ENCODE measurements around the gene RNF10. TPM values are rescaled to one million over a fixed set of nuclear protein-coding genes. Genes with fewer than 3 reads are reported as not detected.
A peak's percentile ranks its signal among the peaks of the same experiment; 100 is the strongest.
"Not testable (repeated sequence)": the region's sequence is repeated elsewhere in the genome, so short reads cannot be mapped to it uniquely, and the experiment has no call there.

Gene RNF10
- total RNA-seq (2012; rRNA removed) = 97.2 and 108 TPM in 2 replicates

DNA sequence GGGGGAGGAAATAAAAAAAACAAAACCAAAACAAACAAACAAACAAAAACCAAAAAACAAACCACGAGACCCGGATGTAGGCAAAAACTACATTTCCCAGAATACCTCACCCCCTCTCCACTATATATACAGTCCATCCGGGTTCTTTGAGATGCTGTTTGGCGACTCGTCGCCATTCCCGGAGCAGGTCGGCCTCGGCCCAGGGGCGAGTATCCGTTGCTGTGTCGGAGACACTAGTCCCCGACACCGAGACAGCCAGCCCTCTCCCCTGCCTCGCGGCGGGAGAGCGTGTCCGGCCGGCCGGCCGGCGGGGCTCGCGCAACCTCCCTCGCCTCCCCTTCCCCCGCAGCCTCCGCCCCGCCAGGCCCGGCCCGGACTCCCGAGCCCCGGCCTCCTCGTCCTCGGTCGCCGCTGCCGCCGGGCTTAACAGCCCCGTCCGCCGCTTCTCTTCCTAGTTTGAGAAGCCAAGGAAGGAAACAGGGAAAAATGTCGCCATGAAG is at the start of gene RNF10:
RNF10 (plus strand) TSS at position 154 of the 500 bp plus-strand sequence. CDS start 456 bp downstream, outside the sequence.
- Histone ChIP-seq H3K4me2 (ENCODE audit: low read length) (peak within 1 kb of the TSS; percentile 84), H3K4me3 (ENCODE audit: low read length) (peak within 1 kb of the TSS; percentile 90), H3K4me1 (ENCODE audit: control insufficient read depth, insufficient read depth, low read length) (peaks cover 47% of the 10 kb centered on the region), H3K9ac (ENCODE audit: low read depth, low read length) (peak within 1 kb of the TSS; percentile 96), H3K36me3 (ENCODE audit: insufficient read depth, low read length) (peaks cover 17% of the 10 kb centered on the region), H3K9me3 (replicated peaks; ENCODE audit: low read length) (no peaks in the 10 kb centered on the region), H3K27me3 (ENCODE audit: control insufficient read depth, insufficient read depth, low read length) (no peaks in the 10 kb centered on the region)

DNA sequence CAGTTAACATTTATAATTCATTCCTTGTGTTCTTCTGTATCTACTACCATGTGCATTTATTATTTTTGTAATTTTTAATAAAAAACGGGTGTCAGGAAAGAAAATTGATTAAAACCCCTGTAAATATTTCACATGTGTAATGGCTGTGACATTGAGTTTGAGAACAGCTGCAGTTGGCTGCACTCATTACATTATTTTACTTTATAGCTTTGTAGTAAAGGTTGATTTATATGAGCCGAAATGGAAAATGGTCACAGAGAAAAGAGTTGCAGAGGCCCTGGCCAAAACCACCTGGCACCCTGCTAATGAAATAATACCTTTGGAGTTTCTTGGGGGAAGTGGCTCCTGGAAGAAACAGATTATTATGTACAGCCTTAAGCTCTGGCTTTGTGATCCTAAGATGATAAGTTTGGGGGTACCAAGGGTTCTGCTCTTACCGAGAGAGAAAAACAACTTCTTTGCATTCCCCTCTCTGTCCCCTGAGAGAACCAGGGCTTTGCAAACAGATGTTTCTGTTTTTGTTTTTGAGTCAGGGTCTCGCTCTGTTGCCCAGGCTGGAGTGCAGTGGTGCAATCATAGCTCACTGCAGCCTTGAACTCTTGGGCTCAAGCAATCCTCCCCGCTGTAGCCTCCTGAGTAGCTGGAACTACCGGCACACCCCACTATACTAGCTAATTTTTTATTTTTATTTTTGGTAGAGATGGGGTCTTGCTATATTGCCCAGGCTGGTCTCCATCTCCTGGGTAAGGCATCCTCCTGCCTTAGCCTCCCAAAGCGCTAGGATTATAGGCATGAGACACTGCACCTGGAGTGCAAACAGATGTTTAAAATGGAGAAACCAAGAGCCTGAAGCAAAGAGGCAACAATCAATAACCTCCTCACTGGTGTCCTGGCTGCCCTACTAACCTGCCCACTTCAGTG is 47.9 kb upstream of the RNF10 start:
- H3K4me3 ChIP-seq (ENCODE audit: low read length) = no peak overlapping the region
- H3K9ac ChIP-seq (ENCODE audit: low read depth, low read length) = no peak overlapping the region
- no peaks in the 10 kb centered on the region for H3K4me1 ChIP-seq (ENCODE audit: control insufficient read depth, insufficient read depth, low read length)
- H3K4me2 ChIP-seq (ENCODE audit: low read length) = no peak overlapping the region
- H3K9me3 ChIP-seq (replicated peaks; ENCODE audit: low read length) = no peaks in the 10 kb centered on the region
- no peaks in the 10 kb centered on the region for H3K27me3 ChIP-seq (ENCODE audit: control insufficient read depth, insufficient read depth, low read length)
- H3K36me3 ChIP-seq (ENCODE audit: insufficient read depth, low read length) = no peaks in the 10 kb centered on the region

DNA sequence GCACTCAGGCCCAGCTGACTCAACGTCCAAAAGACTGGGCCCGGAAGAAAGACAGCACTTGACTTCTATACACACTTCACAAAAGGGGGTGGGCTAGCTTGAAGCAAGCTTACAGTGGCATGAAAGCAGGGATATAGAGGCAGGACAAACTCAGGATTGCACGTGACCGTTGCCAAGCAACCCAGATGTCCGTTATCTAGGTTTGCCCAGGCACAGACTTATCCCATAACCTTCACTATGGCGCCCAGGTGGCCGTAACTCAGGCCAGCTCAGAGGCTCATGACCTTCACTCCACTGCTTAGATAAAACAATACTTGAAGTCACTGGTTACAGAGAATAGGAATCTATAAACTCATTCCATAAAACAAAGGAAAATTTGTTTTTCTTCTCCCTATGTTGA is 46.6 kb upstream of the RNF10 start:
- not testable (repeated sequence) for H3K36me3 ChIP-seq (ENCODE audit: insufficient read depth, low read length); H3K9ac ChIP-seq (ENCODE audit: low read depth, low read length); H3K27me3 ChIP-seq (ENCODE audit: control insufficient read depth, insufficient read depth, low read length); H3K4me2 ChIP-seq (ENCODE audit: low read length); H3K4me1 ChIP-seq (ENCODE audit: control insufficient read depth, insufficient read depth, low read length); H3K9me3 ChIP-seq (replicated peaks; ENCODE audit: low read length); H3K4me3 ChIP-seq (ENCODE audit: low read length)

DNA sequence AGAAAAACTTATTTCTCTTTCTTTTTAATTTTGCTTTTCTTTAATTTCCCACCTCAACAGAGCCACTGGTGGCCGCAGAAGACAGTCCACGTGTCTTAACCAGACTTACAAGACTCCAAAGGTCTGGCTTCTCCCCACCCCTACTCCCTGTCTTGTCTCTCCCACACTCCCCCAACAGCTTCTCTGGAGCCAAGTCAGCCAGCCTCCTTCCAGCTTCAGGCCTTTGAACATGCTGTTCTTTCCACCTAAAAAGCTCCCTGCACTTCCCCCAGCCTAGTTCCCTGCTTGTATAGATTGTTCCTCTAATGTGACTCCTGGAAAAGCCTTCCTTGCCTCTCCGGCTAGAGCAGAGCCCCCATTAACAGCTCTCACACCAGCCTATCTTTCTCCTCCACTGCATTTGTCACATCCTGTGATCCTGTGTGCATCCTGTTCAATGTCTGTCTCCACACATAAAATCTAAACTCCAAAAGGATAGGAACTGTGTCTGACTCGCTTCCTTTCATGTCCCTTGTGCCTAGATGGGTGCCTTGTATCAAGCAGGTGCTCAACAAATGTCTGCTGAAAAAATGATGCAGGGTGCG is 46.0 kb upstream of the RNF10 start:
- no peak overlapping the region for H3K4me2 ChIP-seq (ENCODE audit: low read length)
- no peaks in the 10 kb centered on the region for H3K9me3 ChIP-seq (replicated peaks; ENCODE audit: low read length)
- H3K36me3 ChIP-seq (ENCODE audit: insufficient read depth, low read length) = peaks cover 6% of the 10 kb centered on the region
- H3K9ac ChIP-seq (ENCODE audit: low read depth, low read length) = no peak overlapping the region
- no peak overlapping the region for H3K4me3 ChIP-seq (ENCODE audit: low read length)
- H3K27me3 ChIP-seq (ENCODE audit: control insufficient read depth, insufficient read depth, low read length) = no peaks in the 10 kb centered on the region
- H3K4me1 ChIP-seq (ENCODE audit: control insufficient read depth, insufficient read depth, low read length) = no peaks in the 10 kb centered on the region

DNA sequence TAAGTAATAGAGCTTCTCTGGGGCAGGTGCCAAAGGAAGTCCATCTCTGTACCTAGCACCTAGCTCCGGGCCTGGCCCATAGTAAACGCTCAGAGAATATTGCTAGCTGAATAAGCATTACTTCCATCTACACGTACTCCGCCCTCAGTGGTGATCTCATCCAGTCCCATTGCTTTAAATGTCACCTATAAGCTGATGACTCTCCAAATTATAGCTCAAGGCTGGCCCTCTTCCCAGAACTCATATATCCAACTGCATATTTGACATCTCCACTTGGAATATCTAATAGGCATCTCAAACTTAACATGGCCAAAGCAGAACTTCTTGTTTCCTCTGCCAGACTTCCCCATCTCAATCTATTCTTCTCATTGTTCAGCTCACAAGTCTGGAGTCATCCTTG is 45.1 kb upstream of the RNF10 start:
- H3K4me1 ChIP-seq (ENCODE audit: control insufficient read depth, insufficient read depth, low read length) = no peaks in the 10 kb centered on the region
- no peak overlapping the region for H3K9ac ChIP-seq (ENCODE audit: low read depth, low read length)
- H3K4me3 ChIP-seq (ENCODE audit: low read length) = no peak overlapping the region
- no peak overlapping the region for H3K4me2 ChIP-seq (ENCODE audit: low read length)
- no peaks in the 10 kb centered on the region for H3K9me3 ChIP-seq (replicated peaks; ENCODE audit: low read length)
- H3K36me3 ChIP-seq (ENCODE audit: insufficient read depth, low read length) = peaks cover 6% of the 10 kb centered on the region
- H3K27me3 ChIP-seq (ENCODE audit: control insufficient read depth, insufficient read depth, low read length) = no peaks in the 10 kb centered on the region

DNA sequence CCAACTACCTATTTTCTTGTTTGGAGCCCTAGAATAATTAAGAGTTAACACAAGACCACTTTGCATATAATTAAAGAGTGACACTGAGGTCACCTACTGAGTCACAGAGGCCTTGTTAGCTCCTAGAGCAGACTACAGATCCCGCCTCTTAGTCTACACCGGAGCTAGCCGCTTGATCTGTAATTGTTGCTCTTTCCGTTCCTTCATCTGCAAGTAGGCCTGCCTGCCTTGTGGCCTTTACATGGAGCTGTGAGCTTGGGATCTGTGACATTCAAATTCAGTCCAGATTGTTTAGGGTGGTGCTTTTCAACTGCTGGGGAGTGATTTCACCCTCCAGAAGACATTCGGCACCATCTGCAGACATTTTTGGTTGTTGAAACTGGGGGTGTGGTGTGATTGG is 43.8 kb upstream of the RNF10 start:
- no peaks in the 10 kb centered on the region for H3K9me3 ChIP-seq (replicated peaks; ENCODE audit: low read length)
- H3K4me2 ChIP-seq (ENCODE audit: low read length) = no peak overlapping the region
- no peak overlapping the region for H3K9ac ChIP-seq (ENCODE audit: low read depth, low read length)
- peaks cover 4% of the 10 kb centered on the region for H3K4me1 ChIP-seq (ENCODE audit: control insufficient read depth, insufficient read depth, low read length)
- H3K36me3 ChIP-seq (ENCODE audit: insufficient read depth, low read length) = peaks cover 6% of the 10 kb centered on the region
- no peak overlapping the region for H3K4me3 ChIP-seq (ENCODE audit: low read length)
- no peaks in the 10 kb centered on the region for H3K27me3 ChIP-seq (ENCODE audit: control insufficient read depth, insufficient read depth, low read length)

DNA sequence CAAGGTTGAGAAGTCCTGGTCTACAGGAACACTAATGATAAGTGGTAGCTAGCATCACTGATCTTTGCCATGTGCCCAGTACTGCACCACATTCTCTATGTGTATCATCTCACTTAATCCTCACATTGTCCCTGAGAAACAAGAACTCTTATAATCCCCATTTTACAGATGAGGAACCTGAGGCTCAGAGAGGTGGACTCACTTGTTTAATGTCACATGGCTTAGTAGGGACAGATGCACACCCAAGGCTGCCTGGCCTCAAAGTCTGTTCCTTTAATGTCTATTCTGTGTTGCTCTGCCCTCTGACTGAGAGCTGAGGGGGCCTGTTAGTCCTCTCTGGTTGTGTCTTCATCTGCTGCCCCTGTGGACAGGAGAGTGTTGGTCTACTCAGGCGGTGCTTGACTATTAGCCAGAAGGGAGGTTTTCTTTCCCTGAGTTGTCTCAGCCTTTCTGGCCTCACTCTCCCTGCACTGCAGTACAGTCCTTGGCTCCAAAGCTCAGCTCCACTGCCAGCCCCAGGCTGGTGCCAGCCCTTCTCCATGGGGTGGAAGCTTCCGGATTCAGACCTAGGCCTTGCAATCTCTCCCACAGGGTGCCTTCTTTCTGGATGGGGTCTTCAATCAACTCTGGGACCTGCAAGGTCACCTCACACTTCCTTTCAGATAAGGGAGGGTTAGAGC is 43.2 kb upstream of the RNF10 start:
- no peak overlapping the region for H3K9ac ChIP-seq (ENCODE audit: low read depth, low read length)
- H3K4me1 ChIP-seq (ENCODE audit: control insufficient read depth, insufficient read depth, low read length) = peaks cover 4% of the 10 kb centered on the region
- H3K36me3 ChIP-seq (ENCODE audit: insufficient read depth, low read length) = peaks cover 6% of the 10 kb centered on the region
- H3K27me3 ChIP-seq (ENCODE audit: control insufficient read depth, insufficient read depth, low read length) = no peaks in the 10 kb centered on the region
- no peak overlapping the region for H3K4me2 ChIP-seq (ENCODE audit: low read length)
- H3K9me3 ChIP-seq (replicated peaks; ENCODE audit: low read length) = no peaks in the 10 kb centered on the region
- H3K4me3 ChIP-seq (ENCODE audit: low read length) = no peak overlapping the region

DNA sequence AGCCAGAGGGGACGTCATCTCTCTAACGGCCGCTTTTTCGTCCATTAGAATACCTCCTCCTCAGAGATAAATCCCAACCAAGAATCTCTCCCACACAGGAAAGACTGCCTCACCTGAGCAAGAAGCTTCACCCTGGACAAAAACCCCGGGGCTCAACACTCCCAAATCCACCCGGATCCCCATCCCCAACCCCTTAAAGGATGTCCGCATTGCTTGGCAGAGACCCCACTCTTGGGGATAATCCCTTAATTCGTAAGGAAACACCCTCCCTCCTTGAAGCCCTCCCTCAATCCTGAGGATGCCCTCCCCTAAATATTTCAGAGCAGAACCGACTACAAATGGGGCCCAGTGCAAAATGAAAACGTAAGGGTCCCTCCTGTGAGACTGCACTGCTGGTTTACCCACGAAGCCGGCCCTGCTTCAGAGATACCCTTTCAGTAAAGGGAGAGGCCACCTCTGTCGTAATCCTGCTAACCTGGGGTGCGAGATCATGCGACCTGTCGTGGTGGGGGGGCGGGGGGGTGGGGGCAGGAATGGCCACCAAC is 38.9 kb upstream of the RNF10 start:
- Histone ChIP-seq H3K9me3 (replicated peaks; ENCODE audit: low read length) (no peaks in the 10 kb centered on the region), H3K9ac (ENCODE audit: low read depth, low read length) (peak overlapping the region; percentile 55), H3K4me2 (ENCODE audit: low read length) (peak overlapping the region; percentile 90), H3K27me3 (ENCODE audit: control insufficient read depth, insufficient read depth, low read length) (no peaks in the 10 kb centered on the region), H3K4me3 (ENCODE audit: low read length) (peak overlapping the region; percentile 97), H3K36me3 (ENCODE audit: insufficient read depth, low read length) (peaks cover 19% of the 10 kb centered on the region), H3K4me1 (ENCODE audit: control insufficient read depth, insufficient read depth, low read length) (peaks cover 15% of the 10 kb centered on the region)

DNA sequence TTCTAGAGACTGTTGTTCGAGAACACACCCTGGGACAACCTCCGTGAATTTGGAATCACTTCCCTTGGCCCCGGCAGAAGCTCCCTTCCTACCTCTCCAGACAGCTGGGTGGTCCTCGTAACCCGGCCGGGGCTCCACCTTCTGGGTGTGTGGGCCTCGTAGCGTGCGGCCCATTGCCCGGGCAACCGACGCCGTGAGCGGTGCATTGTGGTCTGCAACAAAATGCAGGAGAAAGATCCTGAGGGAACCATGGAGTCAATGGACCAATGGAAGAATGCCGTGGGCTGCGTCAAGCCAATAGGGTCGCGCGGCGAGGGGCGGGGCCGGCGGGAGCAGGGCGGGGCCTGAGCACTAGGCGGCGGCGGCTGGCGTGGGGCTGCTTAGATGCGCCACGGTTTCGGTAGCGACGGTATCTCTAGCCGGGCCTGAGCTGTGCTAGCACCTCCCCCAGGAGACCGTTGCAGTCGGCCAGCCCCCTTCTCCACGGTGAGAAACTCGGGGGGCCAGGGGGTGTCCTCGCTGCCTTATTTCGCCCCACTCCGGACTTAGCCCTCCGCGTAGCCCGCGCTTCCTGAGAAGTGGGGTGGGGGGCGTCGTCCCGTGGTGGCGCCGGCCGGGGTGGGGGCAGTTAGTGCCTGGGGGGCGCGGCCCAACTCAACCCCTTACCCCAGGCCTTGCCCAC is 38.3 kb upstream of the RNF10 start, which contains the start of gene DYNLL1:
DYNLL1 (plus strand) TSS at position 383 of the 682 bp plus-strand sequence. CDS start 309 bp downstream, outside the sequence.
- H3K9me3 ChIP-seq (replicated peaks; ENCODE audit: low read length) = no peaks in the 10 kb centered on the region
- H3K4me3 ChIP-seq (ENCODE audit: low read length) = peak within 1 kb of the TSS; percentile 97
- peak within 1 kb of the TSS; percentile 90 for H3K4me2 ChIP-seq (ENCODE audit: low read length)
- H3K4me1 ChIP-seq (ENCODE audit: control insufficient read depth, insufficient read depth, low read length) = peaks cover 15% of the 10 kb centered on the region
- H3K36me3 ChIP-seq (ENCODE audit: insufficient read depth, low read length) = peaks cover 19% of the 10 kb centered on the region
- H3K27me3 ChIP-seq (ENCODE audit: control insufficient read depth, insufficient read depth, low read length) = no peaks in the 10 kb centered on the region
- peak within 1 kb of the TSS; percentile 90 for H3K9ac ChIP-seq (ENCODE audit: low read depth, low read length)

DNA sequence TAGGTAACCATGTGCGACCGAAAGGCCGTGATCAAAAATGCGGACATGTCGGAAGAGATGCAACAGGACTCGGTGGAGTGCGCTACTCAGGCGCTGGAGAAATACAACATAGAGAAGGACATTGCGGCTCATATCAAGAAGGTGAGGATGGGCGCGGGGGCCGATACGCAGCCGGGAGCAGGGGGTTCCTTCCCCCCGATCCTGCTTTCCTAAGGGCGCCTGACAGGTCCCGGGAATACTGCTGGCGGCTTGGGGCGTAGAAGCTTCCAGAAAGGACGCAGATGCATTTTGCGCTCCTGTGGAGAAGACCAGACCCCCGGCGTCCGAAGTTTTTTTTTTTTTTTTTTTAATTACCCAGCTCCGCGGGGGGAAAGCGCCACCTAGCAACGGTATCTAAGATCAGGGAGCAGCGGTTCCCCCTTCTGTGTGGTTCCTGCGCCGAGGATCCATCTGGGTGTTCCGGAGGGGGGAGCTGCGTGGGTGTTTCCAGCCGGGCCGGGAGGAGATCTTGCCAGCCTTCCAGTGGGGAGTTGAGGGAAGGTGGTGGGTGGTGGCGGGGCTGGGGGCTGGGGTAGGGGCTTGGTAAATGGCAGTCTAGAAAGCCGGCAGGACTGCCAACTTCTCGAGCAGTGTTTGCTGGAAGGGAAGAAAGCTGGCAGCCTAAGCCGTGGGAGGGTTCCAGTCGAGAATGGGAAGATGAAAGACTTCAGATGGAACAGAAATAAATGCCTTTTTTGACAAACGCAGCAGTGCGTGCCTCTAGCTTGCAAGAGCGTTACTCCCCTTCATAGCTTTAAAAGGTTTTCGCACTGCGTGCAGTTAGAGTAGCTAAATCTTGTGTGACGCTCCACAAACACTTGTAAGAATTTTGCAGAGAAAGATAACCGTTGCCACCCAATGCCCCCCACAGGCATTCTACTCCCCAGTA is 37.5 kb upstream of the RNF10 start:
- peaks cover 15% of the 10 kb centered on the region for H3K4me1 ChIP-seq (ENCODE audit: control insufficient read depth, insufficient read depth, low read length)
- H3K4me3 ChIP-seq (ENCODE audit: low read length) = peak overlapping the region; percentile 97
- H3K4me2 ChIP-seq (ENCODE audit: low read length) = peak overlapping the region; percentile 90
- peak overlapping the region; percentile 90 for H3K9ac ChIP-seq (ENCODE audit: low read depth, low read length)
- no peaks in the 10 kb centered on the region for H3K27me3 ChIP-seq (ENCODE audit: control insufficient read depth, insufficient read depth, low read length)
- H3K9me3 ChIP-seq (replicated peaks; ENCODE audit: low read length) = no peaks in the 10 kb centered on the region
- peaks cover 16% of the 10 kb centered on the region for H3K36me3 ChIP-seq (ENCODE audit: insufficient read depth, low read length)
